ENCODE results near the gene POU2F1.

- TF ChIP-seq EZH2 (IDR thresholded peaks at IDR 0.05) (no peak), POLR2AphosphoS5 (IDR thresholded peaks at IDR 0.05; ENCODE audit: borderline replicate concordance, low read depth, low read length) (no peak)
Measured at GRCh38 chr1:167344615-167345385, 124.1 kb downstream of the POU2F1 start.

All from SK-N-MC (cell line).